GM19455 (cell line): ENCODE measurements around the gene GPR25.

Experiments used
- ATAC-seq: cut with Tn5 transposase; IDR thresholded peaks from one replicate; pipeline ENCODE4 v1.9.1; 2021; ENCODE audit not compliant: unreplicated experiment

GPR25 gene

GRCh38 chr1:200872446-200873115 lies at the start of gene GPR25:
Gene GPR25 (plus strand): TSS chr1:200872981. CDS start chr1:200873038, 57 bp downstream.
- no peak for ATAC-seq

GRCh38 chr1:200831091-200831490 lies 41.7 kb upstream of the GPR25 start:
- ATAC-seq: no peak

- no peak for ATAC-seq
Measured at GRCh38 chr1:200834383-200834782, 38.4 kb upstream of the GPR25 start.

- ATAC-seq: no peak
Measured at GRCh38 chr1:200836213-200836612, 36.6 kb upstream of the GPR25 start.

GRCh38 chr1:200837931-200838571 lies 34.7 kb upstream of the GPR25 start:
- ATAC-seq: no peak

GRCh38 chr1:200838676-200839445 lies 33.9 kb upstream of the GPR25 start:
- ATAC-seq: no peak

- ATAC-seq: no peak
Measured at GRCh38 chr1:200845360-200845759, 27.4 kb upstream of the GPR25 start.

GRCh38 chr1:200846398-200846797 lies 26.4 kb upstream of the GPR25 start:
- ATAC-seq: no peak

GRCh38 chr1:200849430-200849829 lies 23.4 kb upstream of the GPR25 start:
- ATAC-seq: no peak

- ATAC-seq: no peak
Measured at GRCh38 chr1:200850554-200850953, 22.2 kb upstream of the GPR25 start.

GRCh38 chr1:200856716-200857357 lies 15.9 kb upstream of the GPR25 start:
- no peak for ATAC-seq

- ATAC-seq: no peak
Measured at GRCh38 chr1:200857804-200858203, 15.0 kb upstream of the GPR25 start.

- no peak for ATAC-seq
Measured at GRCh38 chr1:200861937-200862647, 10.7 kb upstream of the GPR25 start.

GRCh38 chr1:200862713-200863415 lies 9.9 kb upstream of the GPR25 start:
- ATAC-seq: no peak

- no peak for ATAC-seq
Measured at GRCh38 chr1:200866116-200866515, 6.7 kb upstream of the GPR25 start.

GRCh38 chr1:200866521-200866920 lies 6.3 kb upstream of the GPR25 start:
- peak; percentile 87 for ATAC-seq

- ATAC-seq: no peak
Measured at GRCh38 chr1:200867018-200867811, 5.6 kb upstream of the GPR25 start.

GRCh38 chr1:200869376-200869752 lies 3.4 kb upstream of the GPR25 start:
- ATAC-seq: no peak

- ATAC-seq: peak; percentile 47
Measured at GRCh38 chr1:200869753-200870391, 2.9 kb upstream of the GPR25 start.
